ENCODE results near the gene PKN2. TPM values are rescaled to one million over a fixed set of nuclear protein-coding genes. Genes with fewer than 3 reads are reported as not detected.
A peak's percentile ranks its signal among the peaks of the same experiment; 100 is the strongest.

Gene PKN2
- 10 to 100 TPM; 43.9 to 46.5 TPM for total RNA-seq
- polyA plus RNA-seq (ENCODE audit: insufficient read depth, low read depth, low replicate concordance): 12.0 TPM
- long read RNA-seq, donor 1, full-length matches to known transcripts: 2 of 7 reads
- long read RNA-seq, donor 1, partial matches to known transcripts: 5 of 7 reads
- long read RNA-seq, donor 1, other reads (novel, unspliced or antisense): 0 of 7 reads
- long read RNA-seq, donor 2, partial matches to known transcripts: 17 of 17 reads
- long read RNA-seq, donor 2, other reads (novel, unspliced or antisense): 0 of 17 reads

- no peaks in the 10 kb centered on the region for H3K36me3 ChIP-seq (ENCODE audit: low read depth, missing control alignments)
- no peaks in the 10 kb centered on the region for H3K27me3 ChIP-seq
- peak within 1 kb of the TSS; percentile 84 to 93 for H3K4me3 ChIP-seq
- H3K9me3 ChIP-seq: no peaks in the 10 kb centered on the region
- intact Hi-C loops (cut with DNase I; ENCODE audit: low total_unique reads): no loop called here
- DNase-seq: peak; percentile 97
- TF ChIP-seq CTCF (IDR thresholded peaks at IDR 0.05): peak in 2 of 3 experiments; percentile 17
- peak; percentile 3 for TF ChIP-seq POLR2A (IDR thresholded peaks at IDR 0.05)
- H3K27ac ChIP-seq: peak within 1 kb of the TSS; percentile 94 to 95
- peaks cover 15% of the 10 kb centered on the region for H3K4me1 ChIP-seq
- 0 to 1% methylated on average over 61 to 66 of the region's 66 CpGs for WGBS, 2 donors
These were observed at the start of gene PKN2 for GRCh38 chr1:88683541-88684481. Gene PKN2, plus strand, starts transcription at chr1:88684273. Its CDS starts 308 bp downstream, at chr1:88684581.

GRCh38 chr1:88634538-88634937 lies 49.5 kb upstream of the PKN2 start:
- Histone ChIP-seq H3K4me3 (no peak overlapping the region), H3K36me3 (ENCODE audit: low read depth, missing control alignments) (no peaks in the 10 kb centered on the region), H3K27me3 (no peaks in the 10 kb centered on the region), H3K4me1 (no peaks in the 10 kb centered on the region), H3K27ac (no peak overlapping the region), H3K9me3 (no peaks in the 10 kb centered on the region)
- no peak for TF ChIP-seq CTCF (IDR thresholded peaks at IDR 0.05)
- TF ChIP-seq POLR2A (IDR thresholded peaks at IDR 0.05): no peak
- 92 to 94% methylated on average over 1 of the region's 1 CpG for WGBS, 2 donors
- no peak for DNase-seq
- intact Hi-C loops (cut with DNase I; ENCODE audit: low total_unique reads): no loop called here

- H3K36me3 ChIP-seq (ENCODE audit: low read depth, missing control alignments): no peaks in the 10 kb centered on the region
- intact Hi-C loops (cut with DNase I; ENCODE audit: low total_unique reads): no loop called here
- H3K9me3 ChIP-seq: no peaks in the 10 kb centered on the region
- H3K4me1 ChIP-seq: no peaks in the 10 kb centered on the region
- no peak overlapping the region for H3K4me3 ChIP-seq
- no peak overlapping the region for H3K27ac ChIP-seq
- WGBS, 2 donors: 88 to 93% methylated on average over 1 of the region's 1 CpG
- H3K27me3 ChIP-seq: no peaks in the 10 kb centered on the region
- TF ChIP-seq POLR2A (IDR thresholded peaks at IDR 0.05): no peak
- TF ChIP-seq CTCF (IDR thresholded peaks at IDR 0.05): no peak
- no peak for DNase-seq
These were observed 44.0 kb upstream of the PKN2 start for GRCh38 chr1:88640060-88640459.

- no peak overlapping the region for H3K4me3 ChIP-seq
- no peaks in the 10 kb centered on the region for H3K27me3 ChIP-seq
- TF ChIP-seq POLR2A (IDR thresholded peaks at IDR 0.05): no peak
- no peak for TF ChIP-seq CTCF (IDR thresholded peaks at IDR 0.05)
- intact Hi-C loops (cut with DNase I; ENCODE audit: low total_unique reads): no loop called here
- H3K4me1 ChIP-seq: no peaks in the 10 kb centered on the region
- no peak overlapping the region for H3K27ac ChIP-seq
- no peaks in the 10 kb centered on the region for H3K9me3 ChIP-seq
- DNase-seq: no peak
- H3K36me3 ChIP-seq (ENCODE audit: low read depth, missing control alignments): no peaks in the 10 kb centered on the region
These were observed 38.2 kb upstream of the PKN2 start for GRCh38 chr1:88645886-88646285.

Measured in testis (tissue), 5 donors.